ENCODE measurements around the gene MAPKAPK3. TPM values are rescaled to one million over a fixed set of nuclear protein-coding genes. Genes with fewer than 3 reads are reported as not detected.

The MAPKAPK3 gene
- total RNA-seq, 4 donors from 2014 or later, result 235 to 466 (median 387) TPM

DNA sequence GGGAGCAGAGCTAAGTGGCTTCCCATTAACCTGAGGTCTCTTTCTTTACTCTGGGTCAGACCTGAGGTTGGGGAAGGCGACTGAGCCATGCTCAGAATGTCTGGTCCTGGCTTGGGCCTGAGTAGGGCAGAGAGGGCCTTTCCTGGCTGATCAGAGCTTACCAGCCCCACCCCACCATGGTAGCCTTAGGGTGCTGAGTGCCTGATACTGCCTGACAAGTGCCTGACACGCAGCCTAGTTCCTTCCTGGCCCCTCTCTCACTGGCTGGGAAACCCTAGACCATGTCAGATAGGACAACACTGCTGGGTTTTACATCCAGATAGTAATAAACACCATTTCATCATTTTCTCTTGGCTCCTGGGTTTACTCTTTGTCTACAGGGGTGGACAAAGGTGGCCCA is 32.0 kb downstream of the MAPKAPK3 start:
- in situ Hi-C loops (cut with MboI; ENCODE audit: low sequenced_read_pairs in 4 of 4), result no loop called here
- intact Hi-C loops (cut with DNase I; ENCODE audit: low total_unique reads), result no loop called here
- Histone ChIP-seq H3K4me3 (no peak overlapping the region), H3K27ac (peak overlapping the region; percentile 59 to 74 (median 69)), H3K27me3 (no peaks in the 10 kb centered on the region), H3K9me3 (no peaks in the 10 kb centered on the region), H3K36me3 (peaks cover 0 to 50% of the 10 kb centered on the region in 2 donors), H3K4me1 (peaks cover 24 to 27% of the 10 kb centered on the region in 2 donors)
- ATAC-seq (no peak), DNase-seq (no peak)
- TF ChIP-seq, protein P1, sequence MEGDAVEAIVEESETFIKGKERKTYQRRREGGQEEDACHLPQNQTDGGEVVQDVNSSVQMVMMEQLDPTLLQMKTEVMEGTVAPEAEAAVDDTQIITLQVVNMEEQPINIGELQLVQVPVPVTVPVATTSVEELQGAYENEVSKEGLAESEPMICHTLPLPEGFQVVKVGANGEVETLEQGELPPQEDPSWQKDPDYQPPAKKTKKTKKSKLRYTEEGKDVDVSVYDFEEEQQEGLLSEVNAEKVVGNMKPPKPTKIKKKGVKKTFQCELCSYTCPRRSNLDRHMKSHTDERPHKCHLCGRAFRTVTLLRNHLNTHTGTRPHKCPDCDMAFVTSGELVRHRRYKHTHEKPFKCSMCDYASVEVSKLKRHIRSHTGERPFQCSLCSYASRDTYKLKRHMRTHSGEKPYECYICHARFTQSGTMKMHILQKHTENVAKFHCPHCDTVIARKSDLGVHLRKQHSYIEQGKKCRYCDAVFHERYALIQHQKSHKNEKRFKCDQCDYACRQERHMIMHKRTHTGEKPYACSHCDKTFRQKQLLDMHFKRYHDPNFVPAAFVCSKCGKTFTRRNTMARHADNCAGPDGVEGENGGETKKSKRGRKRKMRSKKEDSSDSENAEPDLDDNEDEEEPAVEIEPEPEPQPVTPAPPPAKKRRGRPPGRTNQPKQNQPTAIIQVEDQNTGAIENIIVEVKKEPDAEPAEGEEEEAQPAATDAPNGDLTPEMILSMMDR (IDR thresholded peaks at IDR 0.05 in 4 of 5, conservative IDR thresholded peaks at IDR 0.05 in 1 of 5), result no peak
- no peak for TF ChIP-seq POLR2A (IDR thresholded peaks at IDR 0.05)

DNA sequence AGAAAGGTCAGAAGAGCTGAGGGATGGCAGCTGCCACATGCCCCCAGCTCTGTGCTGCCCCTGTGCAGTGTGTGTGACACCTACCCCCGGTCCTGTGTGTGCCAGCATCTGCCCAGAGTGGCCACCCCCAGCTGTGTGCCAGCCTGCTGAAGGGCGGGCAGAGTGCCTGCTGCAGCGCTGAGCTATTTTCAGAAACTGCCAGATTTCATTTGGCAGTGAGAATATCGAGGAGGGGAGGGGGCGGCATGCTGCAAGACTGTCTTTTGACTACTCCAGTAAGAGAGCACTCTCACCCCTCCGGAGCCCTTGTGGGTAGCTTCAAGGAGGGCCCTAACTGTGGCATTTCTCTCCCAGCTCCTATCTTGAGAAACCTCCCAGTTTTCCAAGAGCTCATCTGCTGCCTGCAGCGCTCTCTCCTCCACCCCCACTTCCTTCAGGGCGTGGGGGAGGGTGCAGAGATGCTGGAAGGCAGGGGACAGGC is 32.5 kb downstream of the MAPKAPK3 start:
- intact Hi-C loops (cut with DNase I; ENCODE audit: low total_unique reads) (no loop called here), in situ Hi-C loops (cut with MboI; ENCODE audit: low sequenced_read_pairs in 4 of 4) (no loop called here)
- Histone ChIP-seq H3K9me3 (no peaks in the 10 kb centered on the region), H3K27me3 (no peaks in the 10 kb centered on the region), H3K27ac (peak overlapping the region; percentile 59 to 74 (median 69)), H3K36me3 (peaks cover 0 to 45% of the 10 kb centered on the region in 2 donors), H3K4me3 (no peak overlapping the region), H3K4me1 (peaks cover 24 to 27% of the 10 kb centered on the region in 2 donors)
- DNase-seq, result peak in 1 of 2 donors; percentile 55
- ATAC-seq, result peak in 1 of 2 donors; percentile 5
- TF ChIP-seq, protein P1 (IDR thresholded peaks at IDR 0.05 in 4 of 5, conservative IDR thresholded peaks at IDR 0.05 in 1 of 5), result no peak
- TF ChIP-seq POLR2A (IDR thresholded peaks at IDR 0.05), result no peak

DNA sequence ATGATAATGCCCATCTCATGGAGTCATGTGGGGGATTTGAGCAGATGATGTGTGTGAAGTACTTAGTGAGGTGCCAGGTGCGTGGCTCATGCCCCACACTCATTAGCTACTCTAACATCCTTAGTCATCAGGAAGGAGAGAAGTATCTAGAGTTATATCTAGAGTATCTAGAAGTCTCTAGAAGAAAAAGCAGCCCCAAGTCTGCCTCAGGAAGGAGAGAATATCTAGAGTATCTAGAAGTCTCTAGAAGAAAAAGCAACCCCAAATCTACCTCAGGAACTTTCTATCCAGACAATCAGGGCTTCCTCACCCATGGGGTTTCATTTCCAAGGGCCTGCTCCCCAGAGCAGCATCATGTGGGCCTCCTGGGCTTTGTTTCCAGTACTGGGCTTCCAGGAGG is 33.1 kb downstream of the MAPKAPK3 start:
- H3K9me3 ChIP-seq, result no peaks in the 10 kb centered on the region
- H3K27ac ChIP-seq, result peak overlapping the region; percentile 59 to 74 (median 69)
- intact Hi-C loops (cut with DNase I; ENCODE audit: low total_unique reads), result no loop called here
- H3K27me3 ChIP-seq, result no peaks in the 10 kb centered on the region
- ATAC-seq (no peak), DNase-seq (no peak)
- TF ChIP-seq POLR2A (IDR thresholded peaks at IDR 0.05), result no peak
- TF ChIP-seq, protein P1 (IDR thresholded peaks at IDR 0.05 in 4 of 5, conservative IDR thresholded peaks at IDR 0.05 in 1 of 5), result no peak
- H3K4me1 ChIP-seq, result peaks cover 27 to 29% of the 10 kb centered on the region in 2 donors
- H3K36me3 ChIP-seq, result peaks cover 0 to 39% of the 10 kb centered on the region in 2 donors
- in situ Hi-C loops (cut with MboI; ENCODE audit: low sequenced_read_pairs in 4 of 4), result no loop called here
- H3K4me3 ChIP-seq, result no peak overlapping the region

DNA sequence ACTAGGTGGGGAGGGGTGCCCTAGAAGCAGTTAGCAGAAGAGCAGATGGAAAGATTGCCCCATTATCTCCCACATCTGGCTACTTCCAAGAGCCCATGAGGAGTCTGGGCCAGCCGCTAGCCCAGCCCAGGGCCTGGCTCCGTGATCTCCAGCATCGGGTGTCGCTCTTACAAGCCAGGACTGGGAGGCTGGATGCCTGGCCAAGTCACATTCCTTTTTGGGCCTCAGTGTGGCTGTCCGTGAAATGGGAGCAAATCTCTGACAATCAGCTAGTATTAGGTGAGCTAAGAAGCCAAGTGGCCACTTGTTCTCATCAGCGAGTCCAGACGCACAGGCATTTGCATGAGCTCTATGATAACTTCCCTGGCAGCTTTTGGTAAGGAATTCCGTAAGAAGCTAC is 34.5 kb downstream of the MAPKAPK3 start:
- intact Hi-C loops (cut with DNase I; ENCODE audit: low total_unique reads) (no loop called here), in situ Hi-C loops (cut with MboI; ENCODE audit: low sequenced_read_pairs in 4 of 4) (no loop called here)
- Histone ChIP-seq H3K9me3 (no peaks in the 10 kb centered on the region), H3K27ac (peak overlapping the region; percentile 54 to 74 (median 69)), H3K36me3 (peaks cover 0 to 25% of the 10 kb centered on the region in 2 donors), H3K27me3 (no peaks in the 10 kb centered on the region), H3K4me3 (no peak overlapping the region), H3K4me1 (peaks cover 27 to 33% of the 10 kb centered on the region in 2 donors)
- DNase-seq (peak in 1 of 2 donors; percentile 57), ATAC-seq (peak in 1 of 2 donors; percentile 7)
- TF ChIP-seq, protein P1 (IDR thresholded peaks at IDR 0.05 in 4 of 5, conservative IDR thresholded peaks at IDR 0.05 in 1 of 5), result no peak
- TF ChIP-seq POLR2A (IDR thresholded peaks at IDR 0.05), result no peak
